HG03175 (cell line): Measurements from ENCODE around the gene PRELP.
"Not testable (repeated sequence)": the region's sequence is repeated elsewhere in the genome, so short reads cannot be mapped to it uniquely, and the experiment has no call there.

Experiments
- ATAC-seq: cut with Tn5 transposase; IDR thresholded peaks from one replicate; pipeline ENCODE4 v1.9.1; 2021; ENCODE audit warnings: mild to moderate bottlenecking, moderate library complexity; ENCODE audit not compliant: unreplicated experiment

PRELP gene

GRCh38 chr1:203504400-203505250 is 29.0 kb downstream of the PRELP start:
- no peak for ATAC-seq

GRCh38 chr1:203505526-203506204 is 30.1 kb downstream of the PRELP start:
- ATAC-seq, result no peak

GRCh38 chr1:203506858-203507626 is 31.4 kb downstream of the PRELP start:
- ATAC-seq, result no peak

GRCh38 chr1:203507759-203508158 is 32.2 kb downstream of the PRELP start:
- no peak for ATAC-seq

GRCh38 chr1:203508463-203509073 is 33.0 kb downstream of the PRELP start:
- ATAC-seq, result no peak

- ATAC-seq, result no peak
These were observed 33.5 kb downstream of the PRELP start for GRCh38 chr1:203509135-203509534.

GRCh38 chr1:203511513-203511912 is 35.9 kb downstream of the PRELP start:
- ATAC-seq, result no peak

GRCh38 chr1:203511930-203512329 is 36.3 kb downstream of the PRELP start:
- no peak for ATAC-seq

GRCh38 chr1:203512517-203512847 is 36.9 kb downstream of the PRELP start:
- ATAC-seq, result no peak

GRCh38 chr1:203512848-203513584 is 37.4 kb downstream of the PRELP start:
- no peak for ATAC-seq

- no peak for ATAC-seq
These were observed 38.0 kb downstream of the PRELP start for GRCh38 chr1:203513585-203514031.

- ATAC-seq, result no peak
These were observed 40.6 kb downstream of the PRELP start for GRCh38 chr1:203516184-203516583.

- no peak for ATAC-seq
These were observed 41.3 kb downstream of the PRELP start for GRCh38 chr1:203516906-203517305.

GRCh38 chr1:203517426-203518110 is 42.0 kb downstream of the PRELP start:
- no peak for ATAC-seq

GRCh38 chr1:203518139-203518538 is 42.5 kb downstream of the PRELP start:
- not testable (repeated sequence) for ATAC-seq

GRCh38 chr1:203518541-203518940 is 42.9 kb downstream of the PRELP start:
- ATAC-seq, result no peak

- no peak for ATAC-seq
These were observed 43.6 kb downstream of the PRELP start for GRCh38 chr1:203519053-203519840.

GRCh38 chr1:203519896-203520295 is 44.3 kb downstream of the PRELP start:
- no peak for ATAC-seq

GRCh38 chr1:203520315-203520714 is 44.7 kb downstream of the PRELP start:
- no peak for ATAC-seq
